GM23338 (cell line): ENCODE measurements around the gene TECPR2. TPM values are rescaled to one million over a fixed set of nuclear protein-coding genes. Genes with fewer than 3 reads are reported as not detected.

ENCODE experiments used
- ATAC-seq: fragments of 200-7000 bp; cut with Tn5 transposase; 3 replicates; pipeline ENCODE4 v1.9.1; 2020
- DNase-seq: peaks from one replicate; pipeline ENCODE4 v3.0.0-alpha.2; 2015; ENCODE audit warnings: low spot score
- H2AFZ ChIP-seq: fragments of 200-600 bp; sonication (generic); 2 replicates; pipeline ENCODE4 v1.8.0; 2016; ENCODE audit warnings: antibody characterized with exemption, mild to moderate bottlenecking, moderate library complexity
- H3F3A ChIP-seq: fragments of 200-600 bp; sonication (generic); replicated peaks from 2 replicates; pipeline ENCODE4 v1.8.0; 2017; ENCODE audit warnings: antibody characterized with exemption, mixed run types, low read depth
- H3K27ac ChIP-seq: fragments of 200-600 bp; sonication (generic); 2 replicates; pipeline ENCODE4 v1.6.1; 2016; ENCODE audit warnings: low read depth
- H3K27me3 ChIP-seq: fragments of 200-600 bp; sonication (generic); 2 replicates; pipeline ENCODE4 v1.8.0; 2016; ENCODE audit warnings: mild to moderate bottlenecking, mixed run types, moderate library complexity; ENCODE audit not compliant: insufficient read depth
- H3K36me3 ChIP-seq: fragments of 200-600 bp; sonication (generic); 2 replicates; pipeline ENCODE4 v1.8.0; 2016; ENCODE audit warnings: mild to moderate bottlenecking; ENCODE audit not compliant: insufficient read depth
- H3K4me1 ChIP-seq: fragments of 200-600 bp; sonication (generic); 2 replicates; pipeline ENCODE4 v1.8.0; 2016; ENCODE audit warnings: mild to moderate bottlenecking, moderate library complexity; ENCODE audit not compliant: insufficient read depth
- H3K4me2 ChIP-seq: fragments of 200-600 bp; sonication (generic); 2 replicates; pipeline ENCODE4 v1.7.1; 2017; ENCODE audit warnings: mixed run types
- H3K4me3 ChIP-seq: fragments of 200-600 bp; sonication (generic); 2 replicates; pipeline ENCODE4 v1.6.1; 2016; ENCODE audit warnings: mixed run types
- H3K79me2 ChIP-seq: fragments of 200-600 bp; sonication (generic); replicated peaks from 2 replicates; pipeline ENCODE4 v1.8.0; 2017; ENCODE audit warnings: mild to moderate bottlenecking; ENCODE audit not compliant: insufficient read depth
- H3K9me2 ChIP-seq: fragments of 200-600 bp; sonication (generic); 2 replicates; pipeline ENCODE4 v1.8.0; 2017; ENCODE audit not compliant: insufficient read depth
- H4K20me1 ChIP-seq: fragments of 200-600 bp; sonication (generic); replicated peaks from 2 replicates; pipeline ENCODE4 v1.8.0; 2017; ENCODE audit warnings: mild to moderate bottlenecking; ENCODE audit not compliant: insufficient read depth
- H3K27ac Mint-ChIP-seq: 2 replicates; pipeline ENCODE4 v1.8.0; 2020; ENCODE audit warnings: inconsistent platforms, mild to moderate bottlenecking, moderate library complexity, mixed read lengths
- H3K27me3 Mint-ChIP-seq: 3 replicates; pipeline ENCODE4 v1.8.0; 2022; ENCODE audit warnings: low read depth, mild to moderate bottlenecking, moderate library complexity, mixed read lengths, inconsistent platforms; ENCODE audit not compliant: insufficient read depth, poor library complexity
- H3K36me3 Mint-ChIP-seq: 3 replicates; pipeline ENCODE4 v1.8.0; 2021; ENCODE audit warnings: low read depth, mild to moderate bottlenecking, inconsistent platforms, moderate library complexity, mixed read lengths
- H3K4me1 Mint-ChIP-seq: 3 replicates; pipeline ENCODE4 v1.8.0; 2020; ENCODE audit warnings: mild to moderate bottlenecking, inconsistent platforms, mixed read lengths
- H3K4me3 Mint-ChIP-seq: 3 replicates; pipeline ENCODE4 v1.8.0; 2021; ENCODE audit warnings: moderate library complexity, mild to moderate bottlenecking, inconsistent platforms, mixed read lengths
- H3K9me3 Mint-ChIP-seq: 3 replicates; pipeline ENCODE4 v1.8.0; 2020; ENCODE audit warnings: moderate library complexity, mild to moderate bottlenecking, inconsistent platforms, mixed read lengths
- CREB1 ChIP-seq: fragments of 250-450 bp; sonication (Bioruptor Pico); IDR thresholded peaks from 2 replicates; pipeline ENCODE4 v1.5.0; 2020; ENCODE audit warnings: low read depth, mild to moderate bottlenecking, moderate library complexity
- CTCF ChIP-seq, 2 experiments: fragments of 200-600 bp in 1 of 2; sonication (generic) in 1 of 2; conservative IDR thresholded peaks; 2 replicates each; pipeline versions ENCODE4 v1.5.1 to v1.6.1; 2016 to 2017; ENCODE audit warnings: antibody characterized with exemption in 2 of 2, low read depth in 2 of 2, mild to moderate bottlenecking in 2 of 2, moderate library complexity in 1 of 2
- EZH2phosphoT487 ChIP-seq: fragments of 200-600 bp; sonication (generic); IDR thresholded peaks from one replicate; pipeline ENCODE4 v1.8.1; 2018; ENCODE audit warnings: antibody characterized with exemption; ENCODE audit not compliant: unreplicated experiment
- JUNB ChIP-seq: IDR thresholded peaks from one replicate; pipeline ENCODE4 v1.6.1; 2016; ENCODE audit warnings: antibody characterized with exemption; ENCODE audit not compliant: unreplicated experiment
- NANOG ChIP-seq: IDR thresholded peaks from 2 replicates; pipeline ENCODE4 v1.6.1; 2016; ENCODE audit warnings: antibody characterized with exemption, borderline replicate concordance
- ZNF114 ChIP-seq: fragments of 250-450 bp; sonication (Bioruptor Pico); IDR thresholded peaks from 2 replicates; pipeline ENCODE4 v1.5.0; 2020; ENCODE audit warnings: mild to moderate bottlenecking, moderate library complexity
- ZNF462 ChIP-seq: fragments of 250-450 bp; sonication (Bioruptor Pico); IDR thresholded peaks from 2 replicates; pipeline ENCODE4 v1.5.0; 2020; ENCODE audit warnings: mild to moderate bottlenecking, moderate library complexity
- polyA plus RNA-seq: library from polyadenylated mRNA; unstranded; fragments of >200 nt; fragmentation: Nextera tagmentation; extraction: Ambion mirVana; gene quantifications from 2 replicates; pipeline ENCODE4 v1.2.1, GENCODE V29; 2016
- total RNA-seq: library from RNA; depleted of rRNA; stranded (reverse); fragments of >200 nt; shearing (Covaris generic); gene quantifications from 2 replicates; pipeline ENCODE4 v1.2.3, GENCODE V29; 2014

TECPR2 gene
- total and polyA plus RNA-seq, 2 experiments from 2014 or later = 4.8 to 20.5 TPM

- TF ChIP-seq CTCF (conservative IDR thresholded peaks at IDR 0.05; ENCODE audit: low read depth in 2 of 2) = no peak
These were observed 3.4 kb upstream of the TECPR2 start (continued) for GRCh38 chr14:102359341-102359740.

GRCh38 chr14:102360388-102360787 lies 2.4 kb upstream of the TECPR2 start:
- peaks cover 8% of the 10 kb centered on the region; the same call in 1 of the 2 replicates for H3K36me3 ChIP-seq
- no peaks in the 10 kb centered on the region for H3K9me3 Mint-ChIP-seq
- H3K27ac Mint-ChIP-seq = no peak overlapping the region
- no peak overlapping the region for H3K4me2 ChIP-seq
- ATAC-seq (no peak), DNase-seq (no peak)
- H3K27me3 Mint-ChIP-seq = peaks cover 3% of the 10 kb centered on the region
- no peak overlapping the region for H3K27ac ChIP-seq
- peaks cover 11% of the 10 kb centered on the region for H4K20me1 ChIP-seq
- TF ChIP-seq JUNB (no peak), NANOG (no peak), CTCF (conservative IDR thresholded peaks at IDR 0.05; ENCODE audit: low read depth in 2 of 2) (no peak), EZH2phosphoT487 (no peak), CREB1 (CRISPR knock-in tag) (no peak), ZNF114 (CRISPR knock-in tag) (no peak), ZNF462 (CRISPR knock-in tag) (no peak)
- no peak overlapping the region for H2AFZ ChIP-seq
- H3K27me3 ChIP-seq = no peaks in the 10 kb centered on the region
- H3K79me2 ChIP-seq = peaks cover 24% of the 10 kb centered on the region
- H3K4me1 ChIP-seq = peaks cover 18% of the 10 kb centered on the region
- H3K4me3 Mint-ChIP-seq = no peak overlapping the region
- no peaks in the 10 kb centered on the region for H3K9me2 ChIP-seq
- 0 out of 2 replicates have a peak, but pooled peaks cover 18% of the 10 kb centered on the region for H3F3A ChIP-seq
- H3K4me3 ChIP-seq = no peak overlapping the region
- peaks cover 18% of the 10 kb centered on the region for H3K36me3 Mint-ChIP-seq
- H3K4me1 Mint-ChIP-seq = peaks cover 11% of the 10 kb centered on the region
